GM18508 (cell line): ENCODE data around the gene NFYB.
"Not testable (repeated sequence)": the region's sequence is repeated elsewhere in the genome, so short reads cannot be mapped to it uniquely, and the experiment has no call there.

ENCODE experiments used
- ATAC-seq: cut with Tn5 transposase; IDR thresholded peaks from one replicate; pipeline ENCODE4 v1.9.1; 2021; ENCODE audit warnings: moderate number of reproducible peaks; ENCODE audit not compliant: insufficient read depth, unreplicated experiment

The NFYB gene

DNA sequence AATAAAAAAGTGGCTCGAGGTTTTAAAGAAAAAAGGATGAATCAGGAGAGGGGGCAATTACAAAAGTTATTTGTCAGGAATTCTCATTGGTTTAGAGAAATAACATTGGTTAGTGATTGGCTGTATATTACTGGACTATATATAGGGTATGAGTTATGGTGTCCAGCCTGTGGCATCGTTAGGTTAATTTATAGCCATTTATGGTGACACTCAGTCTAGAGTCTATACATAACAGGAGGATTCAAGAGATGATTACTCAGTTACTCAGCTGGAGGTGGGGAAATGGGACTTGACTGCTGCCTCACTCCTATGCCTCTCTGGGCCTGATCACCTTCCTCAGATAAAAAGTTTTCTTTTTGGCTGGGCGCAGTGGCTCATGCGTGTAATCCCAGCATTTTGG, 25.6 kb upstream of the NFYB start:
- no peak for ATAC-seq

DNA sequence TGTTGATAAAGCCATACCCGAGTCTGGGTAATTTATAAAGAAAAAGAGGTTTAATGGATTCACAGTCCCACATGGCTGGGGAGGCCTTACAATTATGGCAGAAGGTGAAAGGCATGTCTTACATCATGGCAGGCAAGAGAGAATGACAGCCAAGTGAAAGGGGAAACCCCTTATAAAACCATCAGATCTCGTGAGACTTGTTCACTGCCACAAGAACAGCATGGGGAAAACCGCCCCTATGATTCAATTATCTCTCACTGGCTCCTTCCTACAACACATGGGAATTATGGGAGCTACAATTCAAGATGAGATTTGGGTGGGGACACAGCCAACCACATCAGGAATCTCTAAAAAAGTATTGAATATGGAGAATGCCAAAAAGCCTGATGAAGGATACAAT, 25.0 kb upstream of the NFYB start:
- ATAC-seq = not testable (repeated sequence)

DNA sequence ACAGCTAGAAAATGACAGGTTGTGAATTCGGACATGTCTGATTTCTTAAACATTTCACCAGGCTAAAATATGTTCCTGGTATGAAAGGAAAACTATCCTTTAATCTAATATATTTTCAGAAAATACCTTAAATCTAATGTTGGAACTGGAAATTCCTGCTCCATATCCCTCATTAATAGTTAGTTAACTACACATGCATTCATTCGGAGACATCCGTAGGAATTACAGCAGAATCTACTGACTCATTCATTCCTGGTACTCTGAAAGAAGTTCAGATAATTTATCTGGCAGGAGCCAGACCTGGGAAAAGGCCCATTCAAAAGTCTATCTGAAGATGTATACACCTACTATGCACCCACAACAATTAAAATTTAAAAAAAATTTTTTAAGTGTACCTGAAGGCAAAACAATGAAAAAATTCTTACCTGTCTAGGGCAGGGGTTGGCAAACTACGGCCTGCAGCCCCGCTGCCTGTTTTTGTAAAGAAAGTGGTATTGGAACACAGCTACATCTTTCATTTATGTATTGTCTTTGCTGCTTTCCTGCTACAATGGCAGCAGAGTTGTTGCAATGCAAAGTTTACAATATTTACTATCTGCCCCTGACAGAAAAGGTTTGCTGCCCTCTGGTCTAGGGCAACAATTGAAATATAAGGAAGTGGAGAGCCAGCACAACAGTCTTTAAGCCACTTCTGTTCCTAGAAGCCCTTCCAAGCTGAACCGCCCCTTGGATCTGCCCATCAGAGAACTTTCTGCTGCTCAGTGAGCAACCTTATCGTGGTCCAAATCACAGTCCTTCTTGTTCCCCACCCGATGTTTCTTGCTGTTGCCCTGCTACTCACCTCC, 17.9 kb upstream of the NFYB start:
- ATAC-seq = no peak

DNA sequence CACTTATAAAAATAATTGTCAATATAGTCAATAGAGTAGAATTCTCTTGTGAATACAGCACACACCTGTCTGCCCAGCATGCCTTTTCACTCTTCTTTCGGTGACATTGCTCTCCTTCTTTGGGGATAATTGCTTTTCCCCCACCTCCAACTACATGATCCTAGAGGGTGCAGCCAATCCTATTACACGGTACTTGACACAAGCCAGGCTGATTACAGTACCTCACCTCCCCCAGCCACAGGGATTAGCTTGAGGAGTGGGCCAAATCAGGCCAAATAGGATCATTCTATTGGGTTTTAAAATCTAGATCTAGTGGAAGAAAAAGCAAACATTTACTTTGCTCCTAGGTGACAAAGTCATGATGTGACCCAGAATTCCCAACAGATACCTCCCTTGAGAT, 16.8 kb upstream of the NFYB start:
- ATAC-seq = no peak

DNA sequence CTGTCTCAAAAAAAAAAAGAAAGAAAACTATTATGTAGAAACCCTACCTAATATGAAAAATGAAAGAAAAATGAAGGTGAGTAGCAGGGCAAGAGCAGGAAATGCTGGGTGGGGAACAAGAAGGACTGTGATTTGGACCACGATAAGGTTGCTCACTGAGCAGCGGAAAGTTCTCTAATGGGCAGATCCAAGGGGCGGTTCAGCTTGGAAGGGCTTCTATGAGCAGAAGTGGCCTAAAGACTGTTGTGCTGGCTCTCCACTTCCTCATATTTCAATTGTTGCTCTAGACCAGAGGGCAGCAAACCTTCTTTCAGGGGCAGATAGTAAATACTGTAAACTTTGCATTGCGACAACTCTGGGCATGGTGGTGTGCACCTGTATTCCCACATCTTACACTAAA, 16.3 kb upstream of the NFYB start:
- no peak for ATAC-seq

DNA sequence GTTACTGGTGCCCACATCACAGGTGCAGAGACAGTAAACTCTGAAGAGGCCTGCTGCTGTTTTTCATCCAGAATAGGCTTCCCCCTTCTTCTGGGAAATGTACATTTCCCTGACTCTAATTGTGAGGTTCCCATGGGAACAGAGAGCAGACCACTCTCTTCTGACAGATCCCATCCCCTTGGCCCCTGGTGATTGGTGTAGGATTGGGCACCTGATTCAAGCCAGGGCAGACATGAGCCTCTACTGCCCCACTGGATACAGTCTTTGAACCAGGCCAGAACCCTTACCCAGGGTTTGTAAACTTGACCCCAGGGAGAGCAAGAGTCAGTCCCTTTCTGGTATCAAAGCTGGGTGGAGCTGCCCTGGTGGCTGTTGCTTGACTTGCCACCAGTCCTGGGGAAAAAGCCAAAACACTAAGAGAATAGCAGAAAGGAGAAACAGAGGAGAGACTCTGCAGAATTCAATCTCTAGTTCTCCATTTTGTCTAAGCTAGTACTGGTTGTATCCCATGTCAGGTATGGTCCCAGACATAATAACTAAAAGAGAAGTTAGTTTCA, 14.8 kb upstream of the NFYB start:
- ATAC-seq = no peak

DNA sequence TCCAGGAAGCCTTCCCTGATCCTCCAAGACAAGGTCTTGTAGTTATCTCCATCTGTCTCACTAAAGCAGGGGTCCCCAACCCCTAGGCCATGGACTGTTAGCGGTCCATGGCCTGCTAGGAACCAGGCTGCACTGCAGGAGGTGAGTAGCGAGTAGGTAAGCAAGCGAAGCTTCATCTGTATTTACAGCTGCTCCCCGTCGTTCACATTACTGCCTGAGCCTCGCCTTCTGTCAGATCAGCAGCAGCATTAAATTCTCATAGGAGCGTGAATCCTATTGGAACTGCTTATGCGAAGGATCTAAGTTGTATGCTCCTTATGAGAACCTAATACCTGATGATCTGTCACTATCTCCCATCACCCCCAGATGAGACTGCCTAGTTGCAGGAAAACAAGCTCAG, 12.4 kb upstream of the NFYB start:
- ATAC-seq = no peak

DNA sequence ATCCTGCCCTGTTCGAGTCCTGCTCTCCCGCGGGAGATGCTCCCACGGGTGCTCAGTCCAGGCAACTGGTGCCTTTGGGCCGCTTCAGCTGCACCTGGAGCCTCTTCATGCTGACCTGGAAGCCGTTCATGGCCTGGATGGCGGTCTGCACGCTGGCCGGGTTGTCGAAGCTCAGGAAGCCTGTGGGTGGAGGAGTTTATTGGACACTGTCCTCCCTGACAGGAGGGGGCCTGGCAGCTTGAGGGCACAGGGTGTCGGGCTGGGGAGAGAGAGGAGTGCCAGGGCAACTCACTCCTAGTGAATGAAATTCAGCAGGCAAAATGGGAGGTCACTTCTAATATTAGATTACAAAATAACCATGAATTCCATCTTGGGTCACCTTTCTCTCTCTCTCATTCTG, 9.3 kb upstream of the NFYB start:
- no peak for ATAC-seq

DNA sequence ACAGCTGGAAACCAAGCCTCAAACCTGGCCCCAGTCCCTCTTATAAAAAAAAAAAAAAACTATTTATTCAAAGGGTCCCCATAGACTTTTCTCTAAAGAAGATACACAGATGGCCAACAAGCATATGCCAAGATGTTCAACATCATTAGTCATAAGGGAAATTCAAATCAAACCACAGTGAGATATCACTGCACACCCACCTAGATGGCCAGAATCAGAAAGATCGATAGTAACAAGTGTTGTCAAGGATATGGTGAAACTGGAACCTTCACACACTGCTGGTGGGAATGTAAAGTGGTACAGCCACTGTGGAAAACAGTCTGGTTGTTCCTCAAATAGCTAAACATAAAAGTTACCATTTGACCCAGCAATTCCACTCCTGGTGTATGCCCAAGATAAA, 5.9 kb upstream of the NFYB start:
- no peak for ATAC-seq

DNA sequence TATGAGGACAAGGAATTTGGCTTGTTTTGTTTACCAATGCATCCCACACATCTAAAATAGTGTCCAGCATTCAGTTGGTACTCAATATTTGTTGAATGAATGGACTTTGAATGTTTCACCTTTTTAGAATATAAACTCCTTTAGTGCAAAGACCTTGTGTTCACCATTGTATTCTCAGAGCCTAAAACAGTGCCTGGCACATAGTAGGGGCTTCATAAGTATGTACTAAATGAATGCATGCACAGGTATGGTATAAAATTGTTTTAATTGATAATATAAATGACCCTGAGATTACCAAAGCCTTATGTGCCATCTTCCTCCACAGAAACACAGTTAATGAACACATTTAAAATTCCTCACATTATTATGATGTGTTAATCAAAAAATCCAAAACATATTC, 5.0 kb upstream of the NFYB start:
- no peak for ATAC-seq

DNA sequence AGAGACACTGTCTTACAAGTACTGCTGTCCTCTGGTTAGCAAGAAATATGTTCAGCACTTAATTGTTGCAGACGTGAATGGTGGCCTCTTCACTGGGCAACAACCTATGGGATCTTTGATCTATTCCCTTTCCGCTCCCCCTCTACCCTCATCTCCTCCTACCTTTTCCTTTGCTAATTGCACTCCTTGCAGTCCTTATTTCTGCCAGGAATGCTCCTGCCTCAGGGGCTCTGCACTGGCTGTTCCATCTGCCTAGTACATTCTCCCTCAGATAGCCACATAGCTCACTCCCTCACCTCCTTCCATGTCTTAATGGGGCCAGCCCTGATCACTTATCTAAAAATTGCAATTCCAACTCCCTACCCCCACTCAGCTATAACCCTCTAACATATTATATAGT, 4.5 kb upstream of the NFYB start:
- no peak for ATAC-seq

DNA sequence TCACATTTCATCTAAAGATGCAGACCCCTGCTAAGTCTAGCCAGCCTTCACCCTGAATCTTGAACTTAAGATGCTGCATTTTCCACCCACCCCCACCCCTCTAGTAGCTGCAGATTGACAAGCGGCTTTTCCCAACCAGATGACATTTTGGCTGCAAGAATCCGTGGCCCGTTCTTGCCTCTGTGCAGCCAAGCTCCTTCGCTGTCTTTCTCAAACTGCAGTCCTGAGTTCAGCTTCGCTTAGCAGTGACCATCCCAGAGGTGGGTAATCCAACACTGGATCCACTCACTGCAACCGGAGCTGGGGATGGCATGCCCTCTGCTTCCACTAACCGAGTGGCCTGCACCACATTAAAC, 765 bp upstream of the NFYB start:
- ATAC-seq = no peak

DNA sequence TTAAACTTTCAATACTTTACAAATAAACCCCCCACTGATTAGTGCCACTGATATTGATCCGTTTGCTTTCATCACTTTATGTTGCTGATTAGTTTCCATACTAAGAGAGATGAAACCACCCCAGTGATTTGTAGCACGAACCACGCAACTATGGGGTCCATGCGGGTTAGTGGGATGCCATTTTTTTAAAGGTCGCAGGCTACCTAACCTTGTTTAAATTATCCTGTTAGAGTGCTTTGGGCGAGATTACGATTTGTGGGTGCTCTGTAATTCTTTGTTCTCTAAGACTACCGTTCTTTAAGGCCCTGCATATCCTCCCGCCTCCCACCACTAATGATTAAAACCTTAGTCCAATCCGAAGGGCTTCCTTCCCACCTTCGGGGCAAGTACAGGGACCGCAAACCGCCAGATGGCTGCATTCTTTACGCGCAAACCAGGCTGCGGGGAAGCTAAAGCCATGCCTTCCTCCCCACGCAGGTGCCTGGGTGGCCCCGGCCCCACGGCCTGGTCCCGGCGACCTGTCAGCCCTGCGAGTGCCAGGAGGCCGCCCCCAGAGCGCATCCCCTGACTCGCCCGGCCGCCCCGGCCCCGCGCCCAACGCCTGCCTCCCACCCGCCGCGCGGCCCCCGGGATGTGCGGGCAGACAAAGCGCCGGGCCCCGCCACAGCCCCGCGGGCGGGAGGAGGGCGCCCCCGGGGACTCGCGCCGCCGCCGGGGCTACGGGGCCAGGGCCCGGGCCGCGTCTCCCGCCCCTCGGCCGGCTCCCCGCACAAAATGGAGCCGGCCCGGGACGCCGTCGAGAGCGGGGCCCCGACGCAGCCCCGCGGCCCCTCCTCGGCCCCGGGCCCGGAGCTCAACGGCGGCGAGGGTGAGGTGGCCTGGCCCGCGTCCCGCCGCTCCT, 759 bp downstream of the NFYB start:
- no peak for ATAC-seq

DNA sequence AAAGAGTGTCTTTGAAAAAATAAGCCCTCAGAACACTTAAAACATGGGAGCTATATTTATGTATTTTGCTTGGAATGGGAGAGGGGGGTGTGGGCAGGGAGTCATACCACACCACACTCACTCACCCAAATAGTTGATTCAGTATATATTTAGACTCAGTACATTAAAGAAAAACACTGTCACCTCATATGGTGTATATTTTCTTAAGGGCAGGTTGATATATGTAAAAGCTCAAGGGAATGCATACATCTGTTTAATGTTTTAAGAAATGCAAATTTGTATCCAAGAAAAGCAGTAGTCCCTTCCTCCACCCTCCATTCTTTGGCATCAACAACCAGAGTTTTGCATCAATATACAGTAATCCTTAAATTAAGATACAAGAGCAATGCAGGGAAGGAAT, 1.4 kb downstream of the NFYB start:
- no peak for ATAC-seq

DNA sequence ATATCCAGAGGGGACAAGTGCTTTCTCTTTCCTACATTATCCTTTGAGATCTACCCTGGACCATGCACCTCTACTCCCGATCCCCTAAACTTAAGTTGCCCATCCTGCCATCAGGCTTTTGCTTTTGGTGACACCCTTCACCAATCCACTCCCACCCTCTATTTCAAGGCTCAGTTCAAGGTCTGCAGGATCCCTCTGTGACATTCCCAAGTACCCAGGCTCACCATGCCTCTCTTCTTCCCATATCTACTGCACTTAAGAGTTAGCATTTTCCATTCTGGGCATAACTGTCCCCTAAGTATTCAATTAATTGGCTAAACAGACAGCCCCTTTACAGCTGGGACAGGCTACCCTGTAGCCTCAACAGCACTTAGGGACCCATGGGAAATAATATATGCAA, 3.1 kb downstream of the NFYB start:
- ATAC-seq = no peak

DNA sequence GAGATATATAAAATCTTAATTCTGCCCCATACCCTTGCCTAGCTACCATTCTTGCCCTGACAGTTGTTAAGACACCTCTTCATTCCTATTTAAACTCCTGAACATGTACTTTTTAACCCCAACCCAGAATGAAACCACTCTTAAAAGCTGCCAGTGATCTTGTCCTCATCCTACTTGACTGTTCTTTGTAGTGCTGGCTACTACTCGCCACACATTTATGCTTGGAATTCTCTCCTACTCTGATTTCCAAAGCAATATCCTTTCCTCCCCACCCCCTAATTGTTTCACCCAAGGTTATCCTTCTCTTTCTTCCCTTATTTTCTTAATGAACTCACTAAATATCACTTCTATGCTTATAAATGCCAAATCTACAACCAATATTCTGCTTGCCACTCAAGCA, 4.1 kb downstream of the NFYB start:
- no peak for ATAC-seq

DNA sequence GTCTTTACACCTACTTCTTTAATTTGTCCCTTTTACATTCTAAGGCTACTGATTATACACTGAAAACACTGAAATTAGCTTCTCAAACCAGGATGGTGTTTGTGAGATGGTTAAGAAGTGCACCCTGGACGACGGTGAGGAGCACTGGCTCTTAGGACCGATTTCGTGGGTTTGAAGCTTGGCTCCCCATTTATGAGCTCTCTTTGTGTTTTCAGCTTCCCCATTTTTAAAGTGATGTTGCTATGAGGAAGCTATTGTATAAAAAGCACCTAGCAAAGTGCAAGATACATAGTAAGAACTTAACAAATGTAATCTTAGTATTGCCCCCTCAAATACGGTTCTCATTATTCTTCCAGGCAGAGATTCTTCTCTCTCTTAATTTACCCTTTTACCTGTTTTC, 4.7 kb downstream of the NFYB start:
- ATAC-seq = no peak

DNA sequence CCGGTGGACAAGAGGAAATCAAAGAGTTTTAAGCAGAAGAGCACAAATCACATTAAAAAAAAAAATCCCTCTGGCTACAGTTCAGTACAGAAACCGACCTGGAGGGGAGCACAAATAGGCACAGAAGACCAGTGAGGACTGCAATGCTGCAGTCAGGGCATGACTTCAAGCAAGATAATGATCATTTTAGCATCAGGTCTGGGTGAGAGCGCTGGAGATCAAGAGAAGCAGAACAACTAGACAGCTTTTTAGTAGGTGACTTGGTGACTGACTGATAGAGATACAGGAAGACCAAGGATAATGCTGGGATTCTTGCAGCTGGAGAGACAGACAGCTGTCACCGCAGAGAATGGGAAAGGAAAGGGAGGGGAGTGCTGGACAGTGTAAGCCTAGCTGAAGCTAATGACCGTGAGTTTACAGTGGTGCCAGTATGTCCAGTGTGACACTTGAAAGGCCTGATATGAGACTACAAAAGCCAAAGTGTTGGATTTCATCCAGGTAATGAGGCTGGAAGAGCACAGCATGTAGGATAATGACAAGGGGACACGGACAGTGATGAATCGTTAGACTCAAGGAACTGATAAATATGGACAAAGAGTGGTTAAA, 5.6 kb downstream of the NFYB start:
- ATAC-seq = no peak

DNA sequence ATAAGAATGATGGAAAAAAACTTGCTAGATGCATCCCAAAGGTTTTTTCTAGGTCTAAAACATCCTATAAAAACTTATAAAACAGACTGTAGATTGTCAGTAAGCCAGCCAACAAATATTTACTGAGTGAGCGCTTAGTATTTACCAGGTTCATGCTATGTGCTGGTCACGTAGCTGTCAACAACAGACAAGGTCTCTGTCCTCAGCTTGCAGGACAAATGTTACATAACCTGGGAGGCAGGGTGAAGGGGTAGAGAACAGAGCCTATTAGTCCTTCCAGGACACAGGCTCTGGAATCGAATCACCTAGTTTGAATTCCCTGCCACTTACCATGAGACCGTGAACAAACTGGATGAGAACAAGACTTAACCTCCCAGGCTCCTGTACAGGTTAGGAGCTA, 6.4 kb downstream of the NFYB start:
- no peak for ATAC-seq

DNA sequence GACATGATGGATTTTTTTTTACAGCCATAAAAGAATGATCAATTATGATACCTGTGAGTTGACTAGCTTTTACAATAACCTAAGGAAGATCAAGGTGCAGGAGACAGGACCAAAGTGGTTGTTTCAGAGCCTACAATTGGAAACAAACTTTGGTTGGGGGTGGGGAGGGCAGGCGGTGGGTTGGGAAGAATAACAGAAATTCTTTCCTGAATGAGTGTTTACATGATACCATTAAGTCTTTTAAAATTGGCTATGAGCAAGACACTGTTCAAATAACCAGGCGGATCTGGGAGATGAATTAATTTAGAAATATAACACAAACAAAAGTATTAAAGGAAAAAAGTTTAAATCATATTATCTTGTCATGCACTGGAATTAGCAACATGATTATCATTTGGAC, 7.2 kb downstream of the NFYB start:
- ATAC-seq = no peak

DNA sequence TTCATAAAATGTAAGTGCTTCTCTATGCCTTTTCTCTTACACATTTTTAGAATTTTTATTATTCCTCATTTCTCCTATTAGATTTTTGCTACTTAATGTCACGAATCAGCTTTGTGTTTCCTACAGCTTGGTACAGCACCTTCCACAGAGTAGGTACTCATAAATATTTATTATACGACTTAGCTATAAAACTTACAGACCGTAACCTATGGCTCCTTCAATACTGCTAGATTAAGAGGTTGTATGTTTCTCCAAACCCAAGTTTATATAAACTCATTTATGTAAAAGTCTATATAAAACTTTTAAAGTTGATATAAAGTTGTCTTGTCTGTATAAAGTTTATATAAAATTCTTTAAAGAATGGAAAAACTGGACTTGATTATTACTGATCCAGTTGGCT, 11.5 kb downstream of the NFYB start:
- ATAC-seq = no peak
